Neural cell (in vitro differentiated cells): Measurements from ENCODE around the gene CUL2.

ENCODE experiments used
- EP300 ChIP-seq: fragments of 450-650 bp; conservative IDR thresholded peaks from 2 replicates; pipeline ENCODE4 v1.6.1; 2014; ENCODE audit warnings: antibody characterized with exemption, mild to moderate bottlenecking, moderate library complexity; ENCODE audit not compliant: poor library complexity, severe bottlenecking
- EZH2 ChIP-seq: fragments of 200-600, 300-800 bp; shearing (Covaris generic), sonication (generic); IDR thresholded peaks from 2 replicates; pipeline ENCODE4 v1.6.1; 2014; ENCODE audit warnings: antibody characterized with exemption, low read length, borderline replicate concordance, mild to moderate bottlenecking; ENCODE audit not compliant: insufficient read depth, poor library complexity, severe bottlenecking
- POLR2AphosphoS5 ChIP-seq: IDR thresholded peaks from 2 replicates; pipeline ENCODE4 v1.6.1; 2012
- TAF1 ChIP-seq: IDR thresholded peaks from 2 replicates; pipeline ENCODE4 v1.6.1; 2012; ENCODE audit warnings: low read depth
- TF ChIP-seq, protein P1 (sequence below): fragments of 450-650 bp; IDR thresholded peaks from 2 replicates; pipeline ENCODE4 v1.5.1; 2014; ENCODE audit warnings: antibody characterized with exemption, mild to moderate bottlenecking, moderate library complexity; ENCODE audit not compliant: poor library complexity, severe bottlenecking
- TF ChIP-seq, protein P2 (sequence below): IDR thresholded peaks from 2 replicates; pipeline ENCODE4 v1.6.1; 2012; ENCODE audit warnings: borderline replicate concordance

GRCh38 chr10:35135861-35136260 lies 45.7 kb upstream of the CUL2 start:
- TF ChIP-seq EZH2, result no peak
- TF ChIP-seq, protein P1, sequence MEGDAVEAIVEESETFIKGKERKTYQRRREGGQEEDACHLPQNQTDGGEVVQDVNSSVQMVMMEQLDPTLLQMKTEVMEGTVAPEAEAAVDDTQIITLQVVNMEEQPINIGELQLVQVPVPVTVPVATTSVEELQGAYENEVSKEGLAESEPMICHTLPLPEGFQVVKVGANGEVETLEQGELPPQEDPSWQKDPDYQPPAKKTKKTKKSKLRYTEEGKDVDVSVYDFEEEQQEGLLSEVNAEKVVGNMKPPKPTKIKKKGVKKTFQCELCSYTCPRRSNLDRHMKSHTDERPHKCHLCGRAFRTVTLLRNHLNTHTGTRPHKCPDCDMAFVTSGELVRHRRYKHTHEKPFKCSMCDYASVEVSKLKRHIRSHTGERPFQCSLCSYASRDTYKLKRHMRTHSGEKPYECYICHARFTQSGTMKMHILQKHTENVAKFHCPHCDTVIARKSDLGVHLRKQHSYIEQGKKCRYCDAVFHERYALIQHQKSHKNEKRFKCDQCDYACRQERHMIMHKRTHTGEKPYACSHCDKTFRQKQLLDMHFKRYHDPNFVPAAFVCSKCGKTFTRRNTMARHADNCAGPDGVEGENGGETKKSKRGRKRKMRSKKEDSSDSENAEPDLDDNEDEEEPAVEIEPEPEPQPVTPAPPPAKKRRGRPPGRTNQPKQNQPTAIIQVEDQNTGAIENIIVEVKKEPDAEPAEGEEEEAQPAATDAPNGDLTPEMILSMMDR, result no peak
- no peak for TF ChIP-seq EP300
- no peak for TF ChIP-seq POLR2AphosphoS5
- TF ChIP-seq, protein P2, sequence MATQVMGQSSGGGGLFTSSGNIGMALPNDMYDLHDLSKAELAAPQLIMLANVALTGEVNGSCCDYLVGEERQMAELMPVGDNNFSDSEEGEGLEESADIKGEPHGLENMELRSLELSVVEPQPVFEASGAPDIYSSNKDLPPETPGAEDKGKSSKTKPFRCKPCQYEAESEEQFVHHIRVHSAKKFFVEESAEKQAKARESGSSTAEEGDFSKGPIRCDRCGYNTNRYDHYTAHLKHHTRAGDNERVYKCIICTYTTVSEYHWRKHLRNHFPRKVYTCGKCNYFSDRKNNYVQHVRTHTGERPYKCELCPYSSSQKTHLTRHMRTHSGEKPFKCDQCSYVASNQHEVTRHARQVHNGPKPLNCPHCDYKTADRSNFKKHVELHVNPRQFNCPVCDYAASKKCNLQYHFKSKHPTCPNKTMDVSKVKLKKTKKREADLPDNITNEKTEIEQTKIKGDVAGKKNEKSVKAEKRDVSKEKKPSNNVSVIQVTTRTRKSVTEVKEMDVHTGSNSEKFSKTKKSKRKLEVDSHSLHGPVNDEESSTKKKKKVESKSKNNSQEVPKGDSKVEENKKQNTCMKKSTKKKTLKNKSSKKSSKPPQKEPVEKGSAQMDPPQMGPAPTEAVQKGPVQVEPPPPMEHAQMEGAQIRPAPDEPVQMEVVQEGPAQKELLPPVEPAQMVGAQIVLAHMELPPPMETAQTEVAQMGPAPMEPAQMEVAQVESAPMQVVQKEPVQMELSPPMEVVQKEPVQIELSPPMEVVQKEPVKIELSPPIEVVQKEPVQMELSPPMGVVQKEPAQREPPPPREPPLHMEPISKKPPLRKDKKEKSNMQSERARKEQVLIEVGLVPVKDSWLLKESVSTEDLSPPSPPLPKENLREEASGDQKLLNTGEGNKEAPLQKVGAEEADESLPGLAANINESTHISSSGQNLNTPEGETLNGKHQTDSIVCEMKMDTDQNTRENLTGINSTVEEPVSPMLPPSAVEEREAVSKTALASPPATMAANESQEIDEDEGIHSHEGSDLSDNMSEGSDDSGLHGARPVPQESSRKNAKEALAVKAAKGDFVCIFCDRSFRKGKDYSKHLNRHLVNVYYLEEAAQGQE, result no peak
- no peak for TF ChIP-seq TAF1
